SHP77 (cell line): ENCODE measurements around the gene ICA1L.

ENCODE experiments used
- DNase-seq, 2 experiments: peaks; one replicate each; lab custom pipeline; 2025; lab: John Stamatoyannopoulos, UW

The ICA1L gene

GRCh38 chr2:202782940-202783558, 88.5 kb downstream of the ICA1L start:
- no peak for DNase-seq

DNA sequence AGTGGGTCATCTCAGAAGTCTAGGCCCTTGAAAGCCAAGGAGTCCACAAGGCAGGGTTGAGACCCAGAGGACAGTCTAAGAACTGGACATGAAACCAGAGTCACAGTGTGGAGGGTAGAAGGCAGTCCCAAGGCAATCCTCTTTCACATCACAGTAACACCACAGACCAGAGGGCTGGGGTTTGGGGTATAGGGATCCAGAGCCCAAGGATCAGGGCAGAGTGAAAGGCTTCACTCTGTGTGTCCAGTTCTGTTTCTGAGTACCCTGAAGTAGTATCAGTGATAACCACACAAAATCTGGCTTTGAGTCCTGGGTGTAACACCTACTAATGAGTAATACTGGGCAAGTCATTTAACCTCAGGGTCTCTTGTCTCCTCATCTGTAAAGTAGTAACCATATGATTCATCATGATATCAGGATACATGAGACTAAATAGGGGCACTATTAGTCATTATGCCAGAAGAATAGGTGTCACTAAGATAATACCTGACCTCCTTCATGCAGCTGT, 91.0 kb downstream of the ICA1L start:
- no peak for DNase-seq

GRCh38 chr2:202778217-202778616, 93.3 kb downstream of the ICA1L start:
- no peak for DNase-seq

DNA sequence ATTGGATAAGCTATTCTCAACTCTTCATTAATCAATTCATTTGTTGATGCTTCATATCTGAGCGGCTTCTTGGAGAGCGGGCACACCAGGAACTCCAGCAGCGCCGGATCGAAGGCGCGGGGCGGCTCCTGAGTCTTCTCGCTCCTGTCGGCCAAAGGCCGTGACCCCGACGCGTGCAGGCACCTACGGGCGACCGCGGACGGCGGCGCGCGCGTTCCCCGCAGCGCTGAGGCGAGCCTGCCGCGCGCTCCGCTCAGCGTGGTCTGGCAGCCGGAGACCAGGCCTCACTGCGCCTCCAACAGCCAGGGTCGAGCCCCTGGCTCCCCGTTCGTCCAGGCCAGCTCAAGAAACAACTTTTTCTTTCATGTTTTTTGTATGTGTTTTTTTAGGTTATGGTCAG, 97.5 kb downstream of the ICA1L start:
- DNase-seq = no peak

- no peak for DNase-seq
These were observed 98.1 kb downstream of the ICA1L start for GRCh38 chr2:202773301-202773973.

DNA sequence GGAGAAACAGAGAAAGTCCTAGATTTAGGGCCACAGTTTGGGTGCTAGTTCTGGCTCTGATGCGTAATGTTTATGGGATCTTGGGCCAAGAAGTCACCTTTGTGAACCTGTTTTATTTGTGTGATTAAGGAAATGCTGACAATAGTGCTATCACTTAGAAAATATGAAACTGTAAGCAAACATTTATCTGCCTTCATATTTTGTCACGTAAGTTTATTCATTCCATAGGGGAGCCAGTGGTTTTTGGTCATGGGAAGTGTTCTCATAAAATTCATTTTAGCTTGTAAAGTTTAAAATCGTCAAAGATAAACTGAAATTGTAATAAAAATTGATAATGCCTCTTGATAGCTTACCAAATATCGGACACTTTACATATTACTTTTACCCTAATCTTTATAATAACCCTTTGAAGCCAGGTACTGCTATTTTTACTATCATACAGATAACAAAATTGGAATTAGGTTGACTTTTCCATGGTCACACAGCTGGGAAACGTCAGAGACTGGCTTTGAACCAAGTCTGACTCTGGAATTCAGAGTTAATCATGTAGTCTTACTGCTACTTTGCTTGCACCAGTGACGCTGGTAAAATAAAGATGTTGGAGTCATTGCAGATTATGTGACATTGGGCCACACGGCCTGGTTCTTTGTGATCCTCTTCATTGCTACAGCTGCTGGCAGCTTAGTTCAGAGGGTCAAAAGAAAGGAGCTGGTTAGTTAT, 99.7 kb downstream of the ICA1L start:
- DNase-seq = no peak

DNA sequence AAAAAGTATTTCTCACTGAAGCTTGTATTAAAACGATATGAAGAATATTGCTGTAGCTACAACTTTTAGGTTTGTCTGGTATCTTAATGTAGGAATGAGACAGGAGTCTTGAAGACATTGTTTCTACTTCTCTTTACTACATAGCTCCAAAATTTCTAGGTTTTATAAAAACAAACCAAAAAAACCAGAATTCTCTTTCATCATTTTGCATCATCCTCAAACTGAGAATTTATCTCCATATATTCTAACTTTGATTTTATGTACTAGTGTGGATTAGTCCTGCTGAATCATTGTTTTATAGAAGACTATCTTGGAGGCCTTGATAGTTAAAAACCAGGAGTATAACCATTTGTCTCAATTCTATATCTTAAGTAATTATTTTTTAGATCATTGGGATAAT, 100.2 kb downstream of the ICA1L start:
- DNase-seq = no peak

DNA sequence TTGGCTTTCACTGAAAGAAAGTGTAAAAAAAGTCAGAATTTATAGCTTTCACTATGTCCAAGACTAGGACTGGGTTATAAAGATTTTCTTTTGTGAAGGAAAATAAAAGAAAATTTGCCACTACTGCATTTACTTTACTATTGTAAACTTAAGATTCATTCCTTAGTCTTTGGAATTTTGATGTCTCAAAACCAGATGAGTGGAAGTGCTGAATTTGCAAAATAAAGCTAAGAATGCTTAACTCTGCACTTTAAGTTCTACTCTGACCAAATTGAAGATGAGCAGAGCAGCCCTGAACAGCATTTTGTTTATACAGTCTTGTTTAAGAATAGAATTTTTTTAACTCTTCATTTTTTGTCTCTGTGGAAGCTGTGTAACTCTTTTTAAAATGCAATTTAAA, 102.4 kb downstream of the ICA1L start:
- no peak for DNase-seq

DNA sequence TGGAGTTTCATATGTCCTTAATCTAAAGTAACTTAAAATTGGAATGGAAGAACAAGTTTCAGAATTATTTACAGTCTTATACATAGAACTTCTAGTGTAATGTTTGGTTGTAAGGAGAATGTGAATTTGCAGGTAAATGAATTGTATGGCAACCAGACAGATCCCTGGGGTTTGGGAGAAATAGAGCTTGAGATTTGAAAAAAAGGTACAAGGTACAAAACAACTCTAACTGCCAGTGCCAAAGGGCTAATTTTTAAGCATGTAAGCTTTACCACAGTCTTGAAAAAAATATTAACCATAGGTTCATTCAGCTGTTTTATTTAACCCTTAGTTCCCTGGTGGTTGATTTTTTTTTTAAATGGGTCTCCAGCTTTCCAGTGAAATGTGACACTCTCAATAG, 103.3 kb downstream of the ICA1L start:
- DNase-seq = no peak

- no peak for DNase-seq
These were observed 106.1 kb downstream of the ICA1L start for GRCh38 chr2:202765436-202765835.

- no peak for DNase-seq
These were observed 106.6 kb downstream of the ICA1L start for GRCh38 chr2:202764991-202765390.

- DNase-seq = no peak
These were observed 107.7 kb downstream of the ICA1L start for GRCh38 chr2:202763916-202764315.

GRCh38 chr2:202762556-202762955, 109.0 kb downstream of the ICA1L start:
- DNase-seq = no peak

GRCh38 chr2:202760848-202761247, 110.7 kb downstream of the ICA1L start:
- DNase-seq = no peak

- DNase-seq = no peak
These were observed 113.0 kb downstream of the ICA1L start for GRCh38 chr2:202758604-202759003.

DNA sequence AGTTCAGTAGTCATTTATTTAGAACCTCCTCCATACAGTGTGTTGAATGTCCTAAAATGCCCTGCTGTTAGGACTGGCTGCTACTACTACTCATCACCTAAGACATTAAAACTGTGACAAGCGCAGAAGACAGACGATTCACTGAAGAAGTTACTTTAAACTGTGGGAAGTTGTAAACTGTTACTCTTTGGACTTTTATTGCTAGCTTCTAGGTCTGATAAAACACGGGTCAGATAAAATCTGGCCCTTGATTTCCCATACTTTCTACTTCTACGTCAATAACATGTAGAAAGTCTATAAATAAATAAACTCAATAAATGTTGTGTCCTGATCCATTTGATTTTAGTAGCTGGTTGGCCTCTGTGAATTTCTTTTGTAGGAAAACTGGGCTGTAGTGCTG, 113.4 kb downstream of the ICA1L start:
- no peak for DNase-seq

DNA sequence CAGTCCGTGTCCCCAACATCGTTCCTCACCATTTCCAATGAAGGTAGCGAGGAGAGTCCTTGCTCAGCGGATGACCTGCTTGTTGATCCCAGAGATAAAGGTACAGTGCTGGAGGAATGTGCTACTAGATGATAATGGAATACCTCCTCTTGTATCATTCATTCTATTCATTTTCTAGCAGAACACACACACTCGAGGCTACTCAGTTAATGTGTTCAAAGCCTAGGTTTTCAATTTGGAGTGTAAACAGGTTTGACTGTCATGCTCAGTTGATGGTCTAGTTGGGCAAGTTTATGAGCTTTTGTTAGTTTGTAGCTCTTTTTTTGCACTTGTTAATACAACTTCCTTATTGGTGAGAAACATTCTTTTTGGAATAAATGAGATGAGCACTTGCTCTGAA, 114.2 kb downstream of the ICA1L start:
- no peak for DNase-seq

DNA sequence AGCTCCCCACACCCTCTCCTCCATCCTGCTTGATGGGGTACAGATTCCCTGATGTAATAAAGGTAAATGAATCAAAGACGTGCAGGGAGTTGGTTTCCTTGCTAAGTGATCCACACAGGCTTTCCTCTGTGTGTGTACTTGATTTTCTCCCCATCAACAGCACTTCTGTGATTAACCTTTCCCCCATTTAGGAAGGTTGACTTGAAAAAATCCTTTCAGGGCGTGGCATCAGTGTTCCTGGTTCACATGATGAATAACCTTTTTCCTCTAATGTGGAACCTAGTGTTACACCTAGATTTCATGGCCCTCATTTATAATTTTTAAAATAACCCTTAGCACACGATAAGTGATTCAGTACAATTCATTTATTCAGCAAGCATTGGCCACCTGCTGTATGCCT, 115.0 kb downstream of the ICA1L start:
- DNase-seq = no peak

- no peak for DNase-seq
These were observed 116.6 kb downstream of the ICA1L start for GRCh38 chr2:202754936-202755335.

GRCh38 chr2:202752071-202752470, 119.5 kb downstream of the ICA1L start:
- DNase-seq = no peak

- DNase-seq = no peak
These were observed 120.7 kb downstream of the ICA1L start for GRCh38 chr2:202750763-202751427.

DNA sequence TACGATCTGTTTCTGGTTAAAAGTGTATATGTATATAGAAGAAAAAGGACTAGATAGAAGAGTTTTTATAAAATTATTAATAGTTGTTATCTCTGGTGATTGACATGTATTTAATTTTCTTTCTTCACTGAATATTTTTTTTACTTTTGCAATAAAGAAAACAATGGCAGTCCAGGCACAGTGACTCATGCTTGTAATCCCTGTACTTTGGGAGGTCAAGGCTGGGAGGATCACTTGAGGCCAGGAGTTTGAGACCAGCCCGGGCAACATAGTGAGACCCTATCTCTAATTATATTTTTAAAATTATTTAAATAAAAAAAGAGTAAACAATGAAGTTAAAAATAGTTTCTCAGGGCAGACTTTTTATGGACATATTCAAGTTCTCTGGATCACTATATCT, 122.1 kb downstream of the ICA1L start:
- no peak for DNase-seq

GRCh38 chr2:202743613-202744012, 128.0 kb downstream of the ICA1L start:
- DNase-seq = no peak
